Germinal center (tissue), 1 donor: ENCODE data around the gene CTTN.
A peak's percentile ranks its signal among the peaks of the same experiment; 100 is the strongest.

Source experiments
- DNase-seq: peaks from one replicate; pipeline ENCODE4 v3.0.0; 2012; ENCODE audit warnings: mixed read lengths, low spot score

Gene CTTN

GRCh38 chr11:70455354-70455753 is 57.0 kb downstream of the CTTN start:
- DNase-seq = no peak

- no peak for DNase-seq
Measured at GRCh38 chr11:70456921-70457532, 58.7 kb downstream of the CTTN start.

- DNase-seq = no peak
Measured at GRCh38 chr11:70458736-70459135, 60.4 kb downstream of the CTTN start.

- no peak for DNase-seq
Measured at GRCh38 chr11:70460111-70460510, 61.8 kb downstream of the CTTN start.

- DNase-seq = no peak
Measured at GRCh38 chr11:70460964-70461363, 62.6 kb downstream of the CTTN start.

- DNase-seq = no peak
Measured at GRCh38 chr11:70462818-70463477, 64.6 kb downstream of the CTTN start.

GRCh38 chr11:70463478-70464255 is 65.3 kb downstream of the CTTN start:
- DNase-seq = no peak

- DNase-seq = no peak
Measured at GRCh38 chr11:70464509-70465361, 66.4 kb downstream of the CTTN start.

- DNase-seq = no peak
Measured at GRCh38 chr11:70466154-70466553, 67.8 kb downstream of the CTTN start.

- no peak for DNase-seq
Measured at GRCh38 chr11:70466596-70466995, 68.3 kb downstream of the CTTN start.

GRCh38 chr11:70467201-70468085 is 69.1 kb downstream of the CTTN start:
- DNase-seq = peak; percentile 57

GRCh38 chr11:70468256-70469195 is 70.2 kb downstream of the CTTN start:
- no peak for DNase-seq

- DNase-seq = peak; percentile 62
Measured at GRCh38 chr11:70470127-70470526, 71.8 kb downstream of the CTTN start.

- peak; percentile 86 for DNase-seq
Measured at GRCh38 chr11:70471254-70471653, 72.9 kb downstream of the CTTN start.

- no peak for DNase-seq
Measured at GRCh38 chr11:70472240-70472639, 73.9 kb downstream of the CTTN start.

GRCh38 chr11:70473186-70473872 is 75.0 kb downstream of the CTTN start:
- no peak for DNase-seq

- no peak for DNase-seq
Measured at GRCh38 chr11:70473873-70474690, 75.8 kb downstream of the CTTN start.

- DNase-seq = no peak
Measured at GRCh38 chr11:70474710-70475109, 76.4 kb downstream of the CTTN start.

GRCh38 chr11:70476669-70477068 is 78.3 kb downstream of the CTTN start:
- no peak for DNase-seq
